OCI-LY3 (cell line): ENCODE data around the gene CUL9.

Experiments
- EZH2phosphoT487 ChIP-seq: fragments of 200-600 bp; shearing (Covaris generic); IDR thresholded peaks from 2 replicates; pipeline ENCODE4 v1.6.1; 2018; ENCODE audit warnings: antibody characterized with exemption, mixed run types, low read depth
- TF ChIP-seq, protein P1 (sequence below): fragments of 200-600, 300-600 bp; sonication (generic); IDR thresholded peaks from 2 replicates; pipeline ENCODE4 v1.5.1; 2014; ENCODE audit warnings: antibody characterized with exemption, low read length, low read depth

GRCh38 chr6:43150051-43150751 lies 31.8 kb upstream of the CUL9 start:
- TF ChIP-seq, protein P1, sequence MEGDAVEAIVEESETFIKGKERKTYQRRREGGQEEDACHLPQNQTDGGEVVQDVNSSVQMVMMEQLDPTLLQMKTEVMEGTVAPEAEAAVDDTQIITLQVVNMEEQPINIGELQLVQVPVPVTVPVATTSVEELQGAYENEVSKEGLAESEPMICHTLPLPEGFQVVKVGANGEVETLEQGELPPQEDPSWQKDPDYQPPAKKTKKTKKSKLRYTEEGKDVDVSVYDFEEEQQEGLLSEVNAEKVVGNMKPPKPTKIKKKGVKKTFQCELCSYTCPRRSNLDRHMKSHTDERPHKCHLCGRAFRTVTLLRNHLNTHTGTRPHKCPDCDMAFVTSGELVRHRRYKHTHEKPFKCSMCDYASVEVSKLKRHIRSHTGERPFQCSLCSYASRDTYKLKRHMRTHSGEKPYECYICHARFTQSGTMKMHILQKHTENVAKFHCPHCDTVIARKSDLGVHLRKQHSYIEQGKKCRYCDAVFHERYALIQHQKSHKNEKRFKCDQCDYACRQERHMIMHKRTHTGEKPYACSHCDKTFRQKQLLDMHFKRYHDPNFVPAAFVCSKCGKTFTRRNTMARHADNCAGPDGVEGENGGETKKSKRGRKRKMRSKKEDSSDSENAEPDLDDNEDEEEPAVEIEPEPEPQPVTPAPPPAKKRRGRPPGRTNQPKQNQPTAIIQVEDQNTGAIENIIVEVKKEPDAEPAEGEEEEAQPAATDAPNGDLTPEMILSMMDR: no peak
- TF ChIP-seq EZH2phosphoT487: no peak
